Esophagus (tissue), 2 donors: ENCODE measurements around the gene AK6. TPM values are rescaled to one million over a fixed set of nuclear protein-coding genes. Genes with fewer than 3 reads are reported as not detected.
A peak's percentile ranks its signal among the peaks of the same experiment; 100 is the strongest.

ENCODE experiments used
- H3K27ac ChIP-seq, 2 donors: one replicate each; pipeline ENCODE4 v1.5.1; 2013; ENCODE audit warnings: low read depth in 2 of 2, mild to moderate bottlenecking in 2 of 2, inconsistent platforms in 1 of 2, low read length in 1 of 2, moderate library complexity in 1 of 2
- H3K27me3 ChIP-seq, 2 donors: one replicate each; pipeline ENCODE4 v1.6.1; 2013; ENCODE audit warnings: low read length in 2 of 2, control low read depth in 1 of 2, mild to moderate bottlenecking in 1 of 2; ENCODE audit not compliant: insufficient read depth in 2 of 2, control insufficient read depth in 1 of 2
- H3K36me3 ChIP-seq, 2 donors: one replicate each; pipeline ENCODE4 v1.6.1; 2013; ENCODE audit warnings: low read length in 1 of 2; ENCODE audit not compliant: control insufficient read depth in 2 of 2, insufficient read depth in 2 of 2
- H3K4me1 ChIP-seq, 2 donors: one replicate each; pipeline ENCODE4 v1.6.1; 2013; ENCODE audit warnings: low read length in 1 of 2; ENCODE audit not compliant: control insufficient read depth in 2 of 2, insufficient read depth in 2 of 2
- H3K4me3 ChIP-seq, 2 donors: one replicate each; pipeline ENCODE4 v1.5.1; 2013; ENCODE audit warnings: low read length in 2 of 2, mild to moderate bottlenecking in 2 of 2, low read depth in 1 of 2, moderate library complexity in 1 of 2
- H3K9me3 ChIP-seq, 2 donors: one replicate each; pipeline ENCODE4 v1.6.1; 2013; ENCODE audit warnings: mild to moderate bottlenecking in 2 of 2, low read depth in 1 of 2, low read length in 1 of 2, moderate library complexity in 1 of 2; ENCODE audit not compliant: control insufficient read depth in 2 of 2, insufficient read depth in 1 of 2
- WGBS, 2 donors: extraction: QIAGEN DNeasy Blood & Tissue Kit; methylation state at CpG; one replicate each; pipeline ENCODE4 v1.1.7; 2013; 5-methylcytosine and 5-hydroxymethylcytosine counted together
- polyA plus RNA-seq, 2 donors: library from polyadenylated mRNA; stranded (reverse); fragments of 200-250 nt; gene quantifications; one replicate each; pipeline ENCODE4 v1.2.3, GENCODE V29; 2013
- donor health status: healthy with polysubstance abuse.
- donor health status: Bipolar disorder and iron deficiency.

AK6 gene
- polyA plus RNA-seq = 10 to 100 TPM; 27.8 to 43.2 TPM

DNA sequence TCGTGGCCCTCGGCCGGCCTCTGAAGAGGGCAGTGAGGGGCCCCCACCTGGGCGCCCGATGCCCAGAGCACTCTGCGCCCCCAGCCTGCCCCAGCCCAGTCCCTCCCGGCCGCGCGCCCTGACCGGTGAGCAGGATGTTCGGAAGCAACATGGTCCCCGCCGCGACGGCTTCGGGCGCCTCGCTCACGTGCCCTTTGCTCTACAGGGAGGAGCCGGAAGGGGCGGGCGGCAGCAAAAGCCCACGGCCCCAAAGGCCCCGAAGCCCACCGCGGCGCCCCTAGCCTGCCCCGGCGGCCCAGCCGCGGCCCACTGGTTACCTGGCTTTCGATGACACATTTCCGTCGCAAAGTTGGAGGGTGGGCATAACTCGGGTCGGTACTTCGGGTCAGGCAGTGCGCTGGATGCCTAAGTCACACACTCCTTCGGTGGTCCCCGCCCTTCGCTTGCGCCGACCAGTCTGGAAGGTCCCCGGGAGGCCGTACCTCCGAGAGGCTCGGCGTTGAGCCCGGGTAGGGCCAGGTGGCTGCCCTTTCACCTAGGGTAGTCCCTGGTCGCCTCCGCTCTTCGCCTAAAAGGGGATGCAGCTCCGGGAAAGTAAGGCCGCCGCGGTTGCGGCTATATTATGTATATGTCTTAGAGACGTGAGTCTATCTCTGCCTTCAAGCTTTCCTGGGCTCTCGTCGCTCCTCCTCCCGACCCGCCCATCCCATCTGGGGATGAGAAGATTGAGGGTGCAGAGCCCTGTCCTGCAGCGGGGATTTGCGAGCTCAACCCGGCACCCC lies at the start of gene AK6, which contains the start of the genes RAD17 and TAF9:
AK6 (minus strand) TSS at position 181 of the 782 bp plus-strand sequence; CDS start at position 151, 30 bp downstream.
RAD17 (plus strand) TSS at position 479 of the 782 bp plus-strand sequence. CDS start 2,391 bp downstream, outside the sequence.
TAF9 (minus strand) TSS at position 181 of the 782 bp plus-strand sequence. CDS start 3,783 bp downstream, outside the sequence.
- Histone ChIP-seq H3K4me3 (peak within 1 kb of the TSS; percentile 76 to 96), H3K4me1 (peaks cover 3 to 4% of the 10 kb centered on the region in 2 donors), H3K27ac (peak within 1 kb of the TSS; percentile 97 to 99), H3K27me3 (no peaks in the 10 kb centered on the region), H3K9me3 (no peaks in the 10 kb centered on the region), H3K36me3 (no peaks in the 10 kb centered on the region)
- 0 to 1% methylated on average over 59 to 66 of the region's 66 CpGs for WGBS, 2 donors

DNA sequence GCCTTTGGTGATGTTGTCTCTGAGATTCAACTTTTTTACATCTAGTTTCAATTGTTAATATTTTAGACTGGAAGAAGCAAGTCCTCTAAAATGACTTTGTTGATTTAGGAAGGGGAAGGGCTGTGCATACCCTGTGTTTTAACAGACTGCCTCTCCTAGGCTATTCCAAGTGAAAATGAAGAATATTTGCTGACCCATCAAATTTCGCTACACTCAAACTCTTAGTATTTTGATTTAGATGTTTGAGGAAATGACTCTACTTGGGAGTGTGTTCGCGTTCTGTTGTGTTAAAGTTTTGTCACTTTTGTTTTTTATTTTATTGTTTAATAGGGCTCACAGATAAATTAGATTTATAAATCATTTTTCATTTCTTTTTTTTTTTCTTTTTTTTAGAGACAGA lies 49.2 kb upstream of the AK6 start:
- 97 to 98% methylated on average over 3 of the region's 3 CpGs for WGBS, 2 donors

DNA sequence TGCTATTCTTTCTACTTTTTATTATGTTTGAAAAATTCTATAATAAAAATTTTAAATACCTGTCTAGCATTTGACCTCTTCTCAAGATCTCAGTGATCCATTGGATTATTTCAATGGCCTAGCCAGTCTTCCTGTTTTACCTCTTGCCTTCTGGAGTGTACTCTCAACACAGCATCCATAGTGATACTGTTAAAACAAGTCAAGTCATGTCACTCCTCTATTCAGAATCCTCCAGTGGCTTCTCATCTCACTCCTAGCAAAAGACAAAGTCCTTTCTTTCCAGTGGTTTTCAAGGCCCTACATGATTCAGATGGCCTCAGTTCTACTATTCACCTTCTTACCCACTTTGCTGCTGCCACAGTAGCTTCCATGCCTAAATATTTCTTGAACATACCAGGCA lies 47.4 kb upstream of the AK6 start:
- H3K36me3 ChIP-seq = peaks cover 0 to 3% of the 10 kb centered on the region in 2 donors
- peaks cover 0 to 6% of the 10 kb centered on the region in 2 donors for H3K4me1 ChIP-seq
- H3K4me3 ChIP-seq = no peak overlapping the region
- H3K9me3 ChIP-seq = no peaks in the 10 kb centered on the region
- no peak overlapping the region for H3K27ac ChIP-seq
- H3K27me3 ChIP-seq = no peaks in the 10 kb centered on the region

More for the DNA sequence above, 49.2 kb upstream of the AK6 start:
- H3K27ac ChIP-seq = no peak overlapping the region
- no peaks in the 10 kb centered on the region for H3K27me3 ChIP-seq
- peaks cover 0 to 3% of the 10 kb centered on the region in 2 donors for H3K36me3 ChIP-seq
- H3K9me3 ChIP-seq = no peaks in the 10 kb centered on the region
- peaks cover 0 to 6% of the 10 kb centered on the region in 2 donors for H3K4me1 ChIP-seq
- no peak overlapping the region for H3K4me3 ChIP-seq

DNA sequence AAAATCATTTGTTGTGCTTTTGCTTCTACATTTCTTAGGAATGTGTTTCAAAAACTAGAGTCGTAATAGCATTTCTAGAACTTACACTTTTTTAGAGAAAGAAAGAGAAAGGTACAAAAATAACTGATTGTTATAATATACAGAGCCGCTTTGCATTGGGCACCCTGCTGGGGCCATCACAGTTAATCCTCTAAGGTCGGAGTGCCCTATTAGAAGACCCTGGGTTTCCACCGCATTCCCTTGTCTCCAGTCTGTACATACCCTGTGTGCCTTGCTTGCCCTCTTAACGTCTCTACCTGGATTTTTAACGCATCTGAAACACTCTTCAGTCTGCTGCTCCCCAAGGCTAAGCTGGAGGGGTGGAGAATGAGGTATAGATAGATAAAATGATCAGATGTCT lies 46.9 kb upstream of the AK6 start:
- WGBS, 2 donors = 52 to 64% methylated on average over 6 of the region's 6 CpGs
- Histone ChIP-seq H3K4me1 (peaks cover 0 to 6% of the 10 kb centered on the region in 2 donors), H3K27ac (no peak overlapping the region)

DNA sequence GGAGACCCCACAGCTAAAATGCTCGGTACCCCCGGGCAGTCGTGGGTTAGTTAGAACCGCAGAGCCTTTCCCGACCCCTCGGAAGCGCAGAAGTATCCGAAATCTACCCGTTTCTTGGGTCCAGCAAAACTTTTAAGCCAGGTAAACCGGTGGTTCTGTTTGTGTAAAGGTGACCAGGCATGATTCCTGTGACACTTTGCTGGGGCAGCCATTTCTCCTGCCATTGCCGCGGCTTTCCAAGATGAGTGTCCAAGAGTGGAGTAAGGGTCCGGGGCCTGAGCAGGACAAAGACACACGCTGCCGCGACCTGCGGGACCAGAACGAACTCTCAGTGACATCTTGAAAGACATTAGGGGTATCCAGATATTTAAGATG lies 46.3 kb upstream of the AK6 start:
- Histone ChIP-seq H3K9me3 (no peaks in the 10 kb centered on the region), H3K4me3 (peak overlapping the region; percentile 87 to 90), H3K4me1 (peaks cover 0 to 6% of the 10 kb centered on the region in 2 donors), H3K27ac (peak overlapping the region; percentile 86 to 91), H3K27me3 (no peaks in the 10 kb centered on the region), H3K36me3 (peaks cover 0 to 3% of the 10 kb centered on the region in 2 donors)
- WGBS, 2 donors = 35 to 36% methylated on average over 18 of the region's 18 CpGs

More for the DNA sequence above, 46.9 kb upstream of the AK6 start:
- peaks cover 0 to 3% of the 10 kb centered on the region in 2 donors for H3K36me3 ChIP-seq
- H3K4me3 ChIP-seq = peak overlapping the region in 1 of 2 donors; percentile 90
- no peaks in the 10 kb centered on the region for H3K9me3 ChIP-seq
- H3K27me3 ChIP-seq = no peaks in the 10 kb centered on the region

DNA sequence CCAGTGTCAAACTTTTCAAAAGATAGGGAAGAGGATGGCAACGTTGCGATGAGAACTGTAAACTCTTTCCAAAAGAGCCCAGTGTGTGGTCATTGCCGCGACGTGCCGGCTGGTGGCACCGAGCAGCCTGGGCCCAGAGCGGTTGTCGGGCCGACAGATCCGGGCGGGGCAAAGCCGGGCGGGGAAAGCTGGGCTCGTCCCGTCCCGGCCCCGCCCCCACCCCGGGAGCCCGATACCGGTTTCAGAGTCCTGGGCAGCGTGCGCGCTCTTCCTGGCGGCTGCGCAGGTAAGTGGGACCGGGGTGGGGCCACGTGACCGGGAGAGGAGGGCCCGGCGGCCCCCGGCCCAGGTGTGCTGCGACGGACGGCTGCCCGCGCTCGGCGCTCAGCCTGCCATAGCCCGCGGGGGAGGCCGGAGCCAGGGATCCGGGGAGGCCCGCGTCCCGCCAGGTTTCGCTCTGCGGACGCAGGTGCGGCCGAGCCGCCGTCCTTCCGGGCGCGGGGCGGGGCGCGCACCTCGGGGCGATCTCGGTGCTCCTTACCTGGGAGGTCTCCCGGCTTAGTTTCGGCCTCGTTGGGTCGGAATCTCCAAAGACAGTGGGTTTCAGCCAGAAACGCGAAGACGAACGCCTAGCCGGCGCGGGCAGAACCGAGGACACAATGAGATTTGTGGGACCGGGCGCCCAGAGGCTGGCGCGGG lies 45.7 kb upstream of the AK6 start, which contains the start of gene MARVELD2:
MARVELD2 (plus strand) TSS at position 232 of the 699 bp plus-strand sequence. CDS start 4,270 bp downstream, outside the sequence.
- H3K36me3 ChIP-seq = peaks cover 0 to 2% of the 10 kb centered on the region in 2 donors
- WGBS, 2 donors = 11 to 13% methylated on average over 60 to 78 of the region's 78 CpGs
- H3K4me3 ChIP-seq = peak within 1 kb of the TSS; percentile 87 to 90
- no peaks in the 10 kb centered on the region for H3K27me3 ChIP-seq
- no peaks in the 10 kb centered on the region for H3K9me3 ChIP-seq
- H3K27ac ChIP-seq = peak within 1 kb of the TSS; percentile 86 to 91
- peaks cover 0 to 6% of the 10 kb centered on the region in 2 donors for H3K4me1 ChIP-seq

DNA sequence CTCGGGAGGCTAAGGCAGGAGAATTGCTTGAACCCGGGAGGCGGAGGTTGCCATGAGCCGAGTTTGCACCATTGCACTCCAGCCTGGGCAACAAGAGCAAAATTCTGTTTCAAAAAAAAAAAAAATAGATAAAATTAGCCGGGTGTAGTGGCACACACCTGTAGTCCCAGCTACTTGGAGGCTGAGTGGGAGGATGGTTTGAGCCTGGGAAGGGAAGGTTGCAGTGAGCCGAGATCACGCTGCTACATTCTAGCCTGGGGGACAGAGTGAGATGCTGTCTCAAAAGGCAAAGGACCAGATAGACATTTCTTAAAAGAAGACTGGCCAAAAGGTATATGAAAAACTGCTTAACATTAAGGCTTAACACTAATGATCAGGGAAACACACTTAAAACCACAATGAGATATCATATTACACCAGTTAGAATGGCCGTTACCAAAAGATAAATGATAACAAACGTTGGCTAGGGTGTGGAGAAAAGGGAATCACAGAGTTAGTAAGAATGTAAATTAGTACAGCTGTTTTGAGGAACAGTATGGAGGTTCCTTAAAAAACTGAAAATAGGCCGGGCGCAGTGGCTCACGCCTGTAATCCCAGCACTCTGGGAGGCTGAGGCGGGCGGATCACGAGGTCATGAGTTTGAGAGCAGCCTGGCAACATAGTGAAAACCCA lies 35.5 kb upstream of the AK6 start:
- WGBS, 2 donors = 89 to 90% methylated on average over 15 of the region's 15 CpGs
- no peak overlapping the region for H3K27ac ChIP-seq
- peaks cover 0 to 3% of the 10 kb centered on the region in 2 donors for H3K36me3 ChIP-seq

DNA sequence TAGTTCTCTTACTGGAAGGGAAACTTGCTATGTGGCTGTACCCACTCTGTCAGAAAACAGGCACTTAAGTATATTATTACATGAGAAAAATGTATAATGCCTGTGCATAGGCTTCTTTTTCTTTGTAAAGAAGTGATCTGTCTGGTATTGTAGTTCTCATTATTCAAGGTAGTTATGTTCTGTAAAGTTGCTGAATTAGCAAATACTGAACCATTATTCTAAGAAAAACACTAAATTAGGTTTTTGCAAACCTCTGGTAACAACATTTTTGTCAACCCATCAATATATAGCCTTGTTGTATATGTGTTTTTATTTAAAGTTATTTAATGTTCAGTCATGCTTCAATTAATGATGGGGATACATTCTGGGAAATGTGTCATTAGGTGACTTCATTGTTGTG lies 9.1 kb upstream of the AK6 start:
- H3K9me3 ChIP-seq = no peaks in the 10 kb centered on the region
- no peaks in the 10 kb centered on the region for H3K4me1 ChIP-seq
- H3K27me3 ChIP-seq = no peaks in the 10 kb centered on the region
- H3K4me3 ChIP-seq = no peak overlapping the region
- H3K27ac ChIP-seq = no peak overlapping the region
- peaks cover 3 to 6% of the 10 kb centered on the region in 2 donors for H3K36me3 ChIP-seq

More for the DNA sequence above, 35.5 kb upstream of the AK6 start:
- no peaks in the 10 kb centered on the region for H3K4me1 ChIP-seq
- no peaks in the 10 kb centered on the region for H3K27me3 ChIP-seq
- no peaks in the 10 kb centered on the region for H3K9me3 ChIP-seq
- no peak overlapping the region for H3K4me3 ChIP-seq

DNA sequence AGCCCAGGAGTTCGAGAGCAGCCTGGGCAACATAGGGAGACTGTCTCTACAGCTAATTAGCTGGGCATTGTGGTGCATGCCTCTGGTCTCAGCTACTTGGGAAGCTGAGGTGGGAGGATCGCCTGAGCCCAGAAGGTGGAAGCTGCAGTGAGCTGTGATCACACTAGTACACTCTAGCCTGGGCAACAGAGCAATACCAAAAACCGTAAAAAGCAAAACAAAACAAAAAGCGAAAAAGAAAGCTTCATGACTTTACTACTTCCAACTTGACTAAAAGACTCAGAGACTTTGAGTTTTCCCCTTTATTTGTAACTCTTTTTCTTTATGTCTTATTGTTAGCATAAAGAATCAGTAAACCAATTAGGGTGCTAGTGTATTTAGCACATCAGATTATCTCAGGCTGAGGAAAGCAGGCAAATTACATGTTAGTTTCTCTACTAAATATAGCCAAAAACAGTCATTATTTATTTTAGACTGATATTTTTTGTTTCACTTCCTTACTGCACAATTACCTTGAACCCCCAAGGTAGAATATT lies 5.7 kb upstream of the AK6 start:
- H3K27me3 ChIP-seq = no peaks in the 10 kb centered on the region
- no peak overlapping the region for H3K27ac ChIP-seq
- WGBS, 2 donors = 86 to 93% methylated on average over 4 of the region's 4 CpGs
- H3K9me3 ChIP-seq = no peaks in the 10 kb centered on the region
- no peak overlapping the region for H3K4me3 ChIP-seq
- H3K4me1 ChIP-seq = no peaks in the 10 kb centered on the region
- peaks cover 3% of the 10 kb centered on the region in 2 donors for H3K36me3 ChIP-seq
